Activated naive CD4-positive, alpha-beta T cell treated with anti-CD3 and anti-CD28 coated beads, Interleukin-2, amount 50 U/mL, for 72 hours (primary cell): ENCODE measurements around the gene PAX2. TPM values are rescaled to one million over a fixed set of nuclear protein-coding genes. Genes with fewer than 3 reads are reported as not detected.

Source experiments
- ATAC-seq, 2 donors: fragments of 150-1000 bp; cut with Tn5 transposase; 2 replicates each; pipeline ENCODE4 v1.10.0; 2021; ENCODE audit warnings: mild to moderate bottlenecking in 2 of 2, moderate library complexity in 2 of 2
- DNase-seq, 2 donors: peaks; one replicate each; pipeline ENCODE4 v3.0.0; 2021 to 2022; ENCODE audit warnings: low spot score in 2 of 2
- H3K27ac Mint-ChIP-seq, 2 donors: one replicate each; pipeline ENCODE4 v1.8.0; 2022; ENCODE audit warnings: mild to moderate bottlenecking in 2 of 2, mixed read lengths in 2 of 2
- H3K36me3 Mint-ChIP-seq, 2 donors: one replicate each; pipeline ENCODE4 v1.8.0; 2022; ENCODE audit warnings: mixed read lengths in 2 of 2
- H3K9me3 Mint-ChIP-seq, 2 donors: one replicate each; pipeline ENCODE4 v1.8.0; 2022; ENCODE audit warnings: mixed read lengths in 2 of 2
- total RNA-seq, 2 donors: library from RNA; stranded (reverse); gene quantifications; one replicate each; pipeline ENCODE4 v1.2.3, GENCODE V29; 2022

Gene PAX2
- total RNA-seq, 2 donors from 2014 or later, result not detected

DNA sequence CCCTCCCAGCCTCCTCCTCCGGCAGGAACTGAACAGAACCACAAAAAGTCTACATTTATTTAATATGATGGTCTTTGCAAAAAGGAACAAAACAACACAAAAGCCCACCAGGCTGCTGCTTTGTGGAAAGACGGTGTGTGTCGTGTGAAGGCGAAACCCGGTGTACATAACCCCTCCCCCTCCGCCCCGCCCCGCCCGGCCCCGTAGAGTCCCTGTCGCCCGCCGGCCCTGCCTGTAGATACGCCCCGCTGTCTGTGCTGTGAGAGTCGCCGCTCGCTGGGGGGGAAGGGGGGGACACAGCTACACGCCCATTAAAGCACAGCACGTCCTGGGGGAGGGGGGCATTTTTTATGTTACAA, 83.3 kb downstream of the PAX2 start:
- no peak for DNase-seq
- Mint-ChIP-seq H3K9me3 (no peaks in the 10 kb centered on the region), H3K36me3 (peaks cover 5 to 9% of the 10 kb centered on the region in 2 donors), H3K27ac (peak overlapping the region in 1 of 2 donors; percentile 53)
- ATAC-seq, result peak; percentile 40 to 59

DNA sequence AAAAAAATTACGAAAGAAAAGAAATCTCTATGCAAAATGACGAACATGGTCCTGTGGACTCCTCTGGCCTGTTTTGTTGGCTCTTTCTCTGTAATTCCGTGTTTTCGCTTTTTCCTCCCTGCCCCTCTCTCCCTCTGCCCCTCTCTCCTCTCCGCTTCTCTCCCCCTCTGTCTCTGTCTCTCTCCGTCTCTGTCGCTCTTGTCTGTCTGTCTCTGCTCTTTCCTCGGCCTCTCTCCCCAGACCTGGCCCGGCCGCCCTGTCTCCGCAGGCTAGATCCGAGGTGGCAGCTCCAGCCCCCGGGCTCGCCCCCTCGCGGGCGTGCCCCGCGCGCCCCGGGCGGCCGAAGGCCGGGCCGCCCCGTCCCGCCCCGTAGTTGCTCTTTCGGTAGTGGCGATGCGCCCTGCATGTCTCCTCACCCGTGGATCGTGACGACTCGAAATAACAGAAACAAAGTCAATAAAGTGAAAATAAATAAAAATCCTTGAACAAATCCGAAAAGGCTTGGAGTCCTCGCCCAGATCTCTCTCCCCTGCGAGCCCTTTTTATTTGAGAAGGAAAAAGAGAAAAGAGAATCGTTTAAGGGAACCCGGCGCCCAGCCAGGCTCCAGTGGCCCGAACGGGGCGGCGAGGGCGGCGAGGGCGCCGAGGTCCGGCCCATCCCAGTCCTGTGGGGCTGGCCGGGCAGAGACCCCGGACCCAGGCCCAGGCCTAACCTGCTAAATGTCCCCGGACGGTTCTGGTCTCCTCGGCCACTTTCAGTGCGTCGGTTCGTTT, 83.9 kb downstream of the PAX2 start:
- DNase-seq (no peak), ATAC-seq (peak in 1 of 2 donors; percentile 24)
- H3K36me3 Mint-ChIP-seq, result peaks cover 5 to 9% of the 10 kb centered on the region in 2 donors
- H3K27ac Mint-ChIP-seq, result peak overlapping the region in 1 of 2 donors; percentile 27
- no peaks in the 10 kb centered on the region for H3K9me3 Mint-ChIP-seq

DNA sequence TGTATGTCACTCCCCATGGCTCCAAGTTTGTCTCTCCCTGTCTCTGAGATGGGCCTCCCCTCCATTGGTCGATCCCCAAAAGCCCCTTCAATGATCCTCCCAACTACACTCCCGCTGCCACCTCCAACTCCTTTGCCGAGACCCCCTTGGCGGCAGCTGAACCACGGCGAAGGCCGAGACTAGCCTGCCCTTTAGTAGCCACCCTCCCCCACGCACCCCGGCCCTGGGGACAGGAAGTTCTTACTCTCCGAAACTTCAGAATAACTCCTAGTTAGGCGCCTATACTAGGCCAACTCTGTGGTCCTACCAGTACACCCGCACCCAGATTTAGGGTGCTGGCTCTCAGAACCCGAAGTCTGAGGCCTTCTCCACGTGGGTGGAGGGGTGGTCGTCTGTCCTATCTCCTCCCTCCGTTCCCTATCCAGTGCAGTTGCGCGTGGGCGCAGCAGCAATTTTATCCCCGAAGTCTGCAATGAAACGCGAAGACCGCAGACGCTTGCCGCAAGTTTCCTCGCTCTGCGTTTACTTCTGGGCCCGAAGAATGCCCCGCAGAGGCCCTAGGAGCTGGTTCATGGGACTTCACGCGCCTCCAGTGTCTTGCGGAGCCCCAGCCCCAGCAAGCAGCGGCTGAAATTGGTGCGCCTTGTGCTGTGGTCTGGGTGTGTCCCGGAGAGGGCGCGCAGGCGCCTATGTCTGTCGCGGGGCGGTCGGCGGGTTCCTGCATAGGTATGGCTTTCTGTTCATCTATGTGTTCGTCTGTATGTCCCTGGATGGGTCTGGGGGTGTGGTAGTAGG, 84.7 kb downstream of the PAX2 start:
- peak overlapping the region in 1 of 2 donors; percentile 58 for H3K27ac Mint-ChIP-seq
- DNase-seq (no peak), ATAC-seq (no peak)
- no peaks in the 10 kb centered on the region for H3K9me3 Mint-ChIP-seq
- peaks cover 5 to 9% of the 10 kb centered on the region in 2 donors for H3K36me3 Mint-ChIP-seq

DNA sequence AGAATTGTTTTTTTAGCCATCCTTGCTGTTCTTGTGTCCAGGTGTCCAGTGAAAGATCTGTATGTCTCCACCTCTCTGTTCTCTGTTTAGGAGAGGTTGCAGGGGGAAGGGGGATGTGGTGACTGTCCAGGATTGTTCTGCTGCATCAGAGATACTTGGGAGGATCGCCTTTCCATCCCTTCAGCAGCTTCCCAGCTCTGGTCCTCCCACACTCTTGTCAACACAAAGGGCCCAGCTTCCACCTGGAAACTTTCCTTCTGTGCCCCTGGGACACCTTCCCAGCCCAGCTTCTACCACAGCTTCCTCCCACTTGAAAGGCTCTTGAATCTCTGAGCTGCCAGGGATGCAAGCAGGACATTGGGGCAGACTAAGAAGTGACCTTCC, 85.3 kb downstream of the PAX2 start:
- no peak for ATAC-seq
- H3K9me3 Mint-ChIP-seq, result no peaks in the 10 kb centered on the region
- H3K27ac Mint-ChIP-seq, result no peak overlapping the region
- H3K36me3 Mint-ChIP-seq, result peaks cover 5 to 9% of the 10 kb centered on the region in 2 donors
- DNase-seq, result no peak

DNA sequence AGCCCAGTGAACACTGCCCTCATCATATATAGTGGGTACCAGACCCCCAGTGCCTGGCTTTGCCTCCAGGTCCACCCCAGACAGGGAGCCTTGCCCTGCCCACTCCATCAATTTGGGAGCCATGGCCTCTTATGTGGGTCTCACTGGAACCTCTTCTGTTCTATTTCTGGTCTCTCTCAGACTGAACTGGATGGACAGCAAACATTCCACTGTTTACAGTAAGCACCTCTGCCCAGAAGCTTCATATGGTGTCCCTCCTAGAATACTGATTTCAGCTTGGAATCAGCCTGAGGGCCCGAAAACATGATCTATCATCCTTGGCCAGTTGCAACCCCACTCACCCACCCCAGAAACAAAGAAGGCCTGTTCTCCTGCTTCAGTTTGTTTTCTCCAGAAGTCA, 86.4 kb downstream of the PAX2 start:
- Mint-ChIP-seq H3K36me3 (peaks cover 5 to 9% of the 10 kb centered on the region in 2 donors), H3K9me3 (no peaks in the 10 kb centered on the region), H3K27ac (no peak overlapping the region)
- DNase-seq, result no peak
- ATAC-seq, result no peak

DNA sequence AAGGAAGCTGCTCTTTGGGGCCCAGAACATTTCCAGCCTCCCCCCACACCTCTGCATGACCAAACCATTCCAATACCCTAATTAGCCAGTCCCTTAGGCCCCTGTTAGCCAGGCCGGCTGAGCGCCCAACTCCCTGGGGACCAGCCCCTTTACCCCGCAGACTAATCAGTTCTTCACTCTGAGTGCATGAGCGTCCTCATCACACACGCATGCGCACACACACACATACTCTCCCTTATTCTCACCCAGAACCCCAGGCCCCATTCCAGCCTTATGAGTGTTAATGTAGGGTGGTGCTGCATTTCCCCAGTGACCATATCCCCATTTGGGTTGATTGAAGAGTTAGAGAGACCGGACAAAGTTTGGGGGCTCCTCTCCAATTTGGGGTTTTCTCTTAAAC, 90.4 kb downstream of the PAX2 start:
- ATAC-seq (no peak), DNase-seq (no peak)
- Mint-ChIP-seq H3K27ac (no peak overlapping the region), H3K9me3 (no peaks in the 10 kb centered on the region), H3K36me3 (no peaks in the 10 kb centered on the region)

DNA sequence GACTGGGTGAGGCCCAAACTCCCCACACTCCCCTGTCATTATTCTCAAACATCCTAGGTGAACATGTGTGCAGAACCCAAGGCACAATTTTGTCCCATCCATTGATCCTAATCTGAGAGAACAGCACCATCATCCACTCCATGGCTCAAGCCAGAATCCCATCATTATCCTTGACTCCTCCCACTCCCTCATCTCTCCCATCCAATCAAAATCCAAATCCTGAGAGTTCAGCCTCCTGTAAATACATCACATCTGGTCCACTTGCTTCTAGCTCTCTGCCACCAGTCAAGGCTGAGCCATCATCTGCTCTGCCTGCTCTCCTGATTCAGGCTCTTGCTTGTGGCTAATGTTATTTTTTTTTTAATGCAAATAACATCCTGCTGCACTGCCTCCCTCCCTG, 91.5 kb downstream of the PAX2 start:
- Mint-ChIP-seq H3K9me3 (no peaks in the 10 kb centered on the region), H3K27ac (no peak overlapping the region), H3K36me3 (no peaks in the 10 kb centered on the region)
- no peak for ATAC-seq
- no peak for DNase-seq

DNA sequence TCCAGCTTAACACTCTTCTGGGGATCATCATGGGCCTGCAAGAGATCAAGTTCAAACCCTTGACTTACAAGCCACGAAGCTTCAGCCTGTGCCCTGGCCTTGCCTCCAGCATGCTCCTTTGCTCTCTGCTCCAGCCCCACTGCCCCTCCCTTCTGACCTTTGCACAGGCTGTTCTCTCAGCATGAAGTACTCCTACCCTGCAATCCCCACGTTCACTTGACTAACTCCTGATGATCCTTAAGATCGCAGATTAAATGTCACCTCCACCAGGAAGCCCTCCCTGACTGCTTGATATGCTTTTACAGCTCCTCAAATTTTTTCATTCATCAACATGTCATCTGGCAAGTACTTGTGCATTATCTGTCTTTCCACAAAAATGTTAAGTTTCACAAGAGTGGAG, 91.9 kb downstream of the PAX2 start:
- Mint-ChIP-seq H3K27ac (no peak overlapping the region), H3K9me3 (no peaks in the 10 kb centered on the region), H3K36me3 (no peaks in the 10 kb centered on the region)
- ATAC-seq, result no peak
- DNase-seq, result no peak

DNA sequence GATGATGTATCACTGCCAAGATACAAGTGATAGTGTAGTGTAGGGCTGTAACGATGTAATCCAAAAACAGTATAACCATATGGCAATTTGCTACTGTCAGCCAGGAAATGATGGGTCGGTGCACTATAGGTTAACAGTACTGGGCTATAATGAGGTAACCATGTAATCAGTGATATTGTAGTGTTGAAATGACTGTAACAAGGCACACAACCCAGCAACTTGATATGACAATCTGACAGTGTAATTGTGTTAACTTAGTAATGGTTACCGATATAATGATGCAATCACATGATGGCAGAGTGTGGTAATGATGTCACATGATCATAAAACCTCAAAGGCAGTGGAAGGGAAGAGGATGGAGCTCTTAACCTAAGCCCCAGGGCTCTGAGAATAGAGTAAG, 93.6 kb downstream of the PAX2 start:
- ATAC-seq, result peak; percentile 60 to 90
- Mint-ChIP-seq H3K27ac (no peak overlapping the region), H3K9me3 (no peaks in the 10 kb centered on the region), H3K36me3 (no peaks in the 10 kb centered on the region)
- no peak for DNase-seq

DNA sequence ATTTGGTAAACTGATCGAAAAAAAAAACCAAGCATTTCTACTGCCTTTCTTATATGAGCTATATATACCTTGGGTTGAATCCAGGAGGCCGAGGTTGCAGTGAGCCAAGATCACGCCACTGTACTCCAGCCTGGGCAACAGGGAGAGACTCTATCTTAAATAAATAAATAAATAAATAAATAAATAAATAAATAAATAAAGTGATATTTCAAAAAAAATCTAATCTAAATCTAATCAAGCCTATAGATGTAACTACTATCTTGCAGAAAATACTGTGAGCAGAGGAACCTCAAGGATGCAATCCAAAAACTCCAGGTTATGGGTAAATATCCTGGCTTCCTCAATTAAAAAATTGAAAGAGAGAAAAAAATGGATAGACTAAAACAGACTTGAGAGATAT, 96.1 kb downstream of the PAX2 start:
- no peak overlapping the region for H3K27ac Mint-ChIP-seq
- no peaks in the 10 kb centered on the region for H3K9me3 Mint-ChIP-seq
- no peaks in the 10 kb centered on the region for H3K36me3 Mint-ChIP-seq
- no peak for ATAC-seq
- no peak for DNase-seq

DNA sequence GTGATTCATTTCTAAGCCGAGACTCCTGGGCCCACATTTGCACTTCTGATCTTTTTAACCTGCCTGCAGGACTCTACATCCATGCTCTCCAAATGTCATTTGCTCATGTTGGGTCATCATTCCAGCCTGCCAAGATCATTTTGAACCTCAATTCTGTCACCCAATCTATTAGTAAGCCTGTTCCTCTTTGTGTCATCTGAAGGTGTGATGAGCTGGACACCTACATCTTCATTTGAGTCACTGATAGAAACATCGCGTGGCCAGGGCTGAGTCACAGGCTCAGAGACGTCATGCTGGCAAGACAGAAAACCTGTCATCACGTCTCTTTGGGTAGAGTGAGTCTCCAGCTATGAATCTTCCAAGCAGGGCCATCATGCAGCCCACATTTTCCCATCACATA, 102.1 kb downstream of the PAX2 start:
- ATAC-seq (peak; percentile 96 to 99), DNase-seq (peak; percentile 62 to 63)
- H3K36me3 Mint-ChIP-seq, result no peaks in the 10 kb centered on the region
- peak overlapping the region in 1 of 2 donors; percentile 12 for H3K27ac Mint-ChIP-seq
- no peaks in the 10 kb centered on the region for H3K9me3 Mint-ChIP-seq

DNA sequence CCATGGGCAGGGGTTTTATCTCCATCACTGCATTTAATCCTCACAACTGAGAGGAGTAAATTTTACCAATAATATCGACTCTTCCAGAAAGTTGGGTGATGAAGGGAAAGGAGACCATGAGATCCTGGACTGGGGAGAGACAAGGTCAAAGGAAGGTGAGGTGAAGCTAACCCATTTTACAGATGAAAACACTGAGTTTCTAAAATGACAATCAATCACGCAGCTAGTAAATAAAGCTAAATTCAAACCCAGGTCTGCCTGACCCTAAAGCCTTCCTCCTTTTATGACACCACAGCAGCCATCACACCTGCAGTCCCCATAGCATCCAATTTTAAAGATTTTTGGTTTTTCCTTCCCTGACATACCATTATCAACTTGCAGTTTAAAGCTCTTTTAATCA, 103.4 kb downstream of the PAX2 start:
- no peaks in the 10 kb centered on the region for H3K9me3 Mint-ChIP-seq
- no peak for DNase-seq
- no peak overlapping the region for H3K27ac Mint-ChIP-seq
- no peaks in the 10 kb centered on the region for H3K36me3 Mint-ChIP-seq
- no peak for ATAC-seq

DNA sequence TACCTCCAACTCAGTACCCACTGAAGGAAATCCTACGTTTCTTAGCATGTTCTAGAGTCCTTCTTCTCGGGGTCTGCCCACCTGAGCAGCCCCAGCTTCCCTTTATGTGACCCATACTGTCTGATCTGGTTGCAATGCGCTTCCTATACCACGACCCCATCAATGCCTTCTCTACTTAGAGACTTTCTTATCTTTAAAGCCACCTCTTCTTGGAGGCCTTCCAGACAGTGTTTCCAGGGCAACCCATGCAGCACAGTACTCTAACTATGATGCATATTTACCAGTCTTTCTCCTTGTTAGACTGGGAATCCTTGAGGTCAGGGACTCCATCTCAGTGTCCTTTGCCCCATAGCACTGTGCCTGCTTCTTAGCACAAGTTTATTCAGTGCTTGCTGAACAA, 112.9 kb downstream of the PAX2 start:
- Mint-ChIP-seq H3K27ac (no peak overlapping the region), H3K36me3 (no peaks in the 10 kb centered on the region), H3K9me3 (no peaks in the 10 kb centered on the region)
- DNase-seq, result no peak
- ATAC-seq, result no peak

DNA sequence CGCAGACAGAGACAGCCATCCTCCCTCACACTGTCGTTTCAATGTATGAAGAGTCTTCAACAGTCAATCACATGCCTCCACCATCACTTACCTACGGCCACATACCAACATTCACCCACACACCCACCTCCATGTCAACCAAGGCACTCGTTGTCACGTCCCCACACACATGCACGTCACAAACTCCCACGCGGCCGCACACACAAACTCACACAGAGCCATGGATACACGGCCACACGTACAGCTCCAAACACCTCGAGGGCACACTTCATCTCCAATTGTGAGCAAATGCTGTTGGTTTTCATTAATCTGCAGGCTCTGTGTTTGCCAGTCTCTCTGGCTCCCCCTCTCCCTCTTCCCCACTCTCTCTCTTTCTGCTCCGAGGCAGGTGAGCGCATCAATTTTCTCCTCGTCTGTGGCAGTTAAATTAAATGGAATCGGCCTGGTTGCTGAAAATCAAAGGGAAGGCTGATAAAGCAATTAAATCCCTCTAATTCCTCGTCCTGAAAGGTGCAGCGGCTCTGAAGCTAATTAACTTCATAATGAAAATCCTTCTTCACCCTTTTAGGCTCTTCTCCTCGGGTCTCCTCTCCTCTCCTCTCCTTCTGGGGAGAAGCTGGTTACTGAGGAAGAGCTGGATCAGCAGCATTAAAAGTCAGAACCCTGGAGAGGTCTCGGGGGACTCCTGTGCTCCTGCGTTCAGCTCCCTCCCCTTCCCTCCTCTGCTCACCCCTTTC, 113.5 kb downstream of the PAX2 start:
- Mint-ChIP-seq H3K27ac (no peak overlapping the region), H3K36me3 (no peaks in the 10 kb centered on the region)

DNA sequence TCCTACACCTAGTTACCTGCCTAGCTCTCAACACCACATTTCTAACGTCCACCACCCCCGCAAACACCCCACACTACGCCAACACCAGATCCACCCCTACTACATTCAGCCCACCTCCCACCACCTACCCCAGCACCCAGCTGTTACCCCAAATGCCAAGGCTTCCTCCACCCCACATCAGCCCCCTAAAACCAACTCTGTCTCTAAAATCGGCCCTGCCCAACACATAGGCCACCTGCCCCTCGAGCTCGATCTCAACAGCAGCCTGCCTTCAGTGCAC, 114.0 kb downstream of the PAX2 start:
- no peak for DNase-seq

More for the DNA sequence above, 113.5 kb downstream of the PAX2 start:
- DNase-seq (no peak), ATAC-seq (no peak)
- H3K9me3 Mint-ChIP-seq, result no peaks in the 10 kb centered on the region

DNA sequence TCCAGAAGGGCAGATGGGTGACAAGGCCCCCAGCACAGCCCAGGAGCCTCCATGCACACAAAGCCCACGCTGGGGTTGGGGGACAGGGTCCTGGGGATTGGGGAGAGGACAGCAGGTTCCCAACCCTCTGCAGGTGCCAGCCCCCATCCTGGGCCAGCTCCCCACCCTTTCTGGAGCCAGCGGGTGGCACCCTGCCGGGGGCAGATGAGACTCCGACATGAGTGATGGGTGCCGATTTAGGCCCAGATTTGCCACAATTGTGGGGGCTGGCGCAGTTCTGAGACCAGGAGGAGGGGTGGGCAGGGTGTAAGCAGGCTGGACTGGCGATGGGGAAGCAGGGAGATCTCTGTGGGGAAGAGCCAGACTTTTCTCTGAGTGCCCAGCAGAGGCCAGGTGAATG, 118.1 kb downstream of the PAX2 start:
- no peaks in the 10 kb centered on the region for H3K36me3 Mint-ChIP-seq
- ATAC-seq (no peak), DNase-seq (no peak)
- H3K27ac Mint-ChIP-seq, result no peak overlapping the region
- H3K9me3 Mint-ChIP-seq, result no peaks in the 10 kb centered on the region

More for the DNA sequence above, 114.0 kb downstream of the PAX2 start:
- H3K36me3 Mint-ChIP-seq, result no peaks in the 10 kb centered on the region
- H3K27ac Mint-ChIP-seq, result no peak overlapping the region
- H3K9me3 Mint-ChIP-seq, result no peaks in the 10 kb centered on the region
- ATAC-seq, result no peak

DNA sequence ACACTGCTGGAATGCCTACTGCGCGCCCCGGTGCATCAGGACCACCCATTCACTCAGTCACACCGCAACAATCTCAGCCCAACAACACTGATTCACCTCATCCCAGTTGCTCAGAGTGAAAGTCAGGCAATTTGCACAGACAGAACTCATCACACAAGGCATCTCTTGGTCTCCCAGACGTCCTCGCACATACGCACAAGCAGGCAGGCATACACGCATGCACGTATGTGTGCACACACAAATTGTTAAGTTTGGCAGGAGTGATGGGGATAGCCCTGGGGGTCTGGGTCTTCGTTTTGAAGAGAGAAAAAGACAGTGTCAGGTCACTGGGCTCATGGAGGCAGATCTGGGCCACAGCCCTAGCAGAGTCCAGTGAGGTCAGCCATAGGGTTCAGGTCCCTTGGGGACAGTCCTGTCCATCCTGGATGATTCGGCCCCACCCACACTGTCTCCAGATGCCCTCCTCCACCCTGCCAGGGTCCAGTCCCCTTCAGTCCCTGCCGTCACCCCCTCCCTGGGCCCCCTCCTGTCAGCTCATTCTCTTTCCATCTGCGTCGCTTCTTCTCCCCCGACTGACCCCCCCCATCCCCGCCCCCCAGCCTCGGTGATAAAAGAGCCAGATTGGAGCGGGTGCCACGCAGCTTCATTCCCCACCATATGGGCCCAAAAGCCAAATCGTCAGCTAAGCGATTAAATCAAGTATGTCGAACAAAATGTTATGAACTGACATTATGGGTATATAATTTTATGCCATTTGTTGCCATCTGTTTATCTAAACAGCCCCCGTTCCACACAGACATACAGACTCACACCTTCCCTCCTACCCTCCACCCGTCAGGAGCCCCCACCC, 118.9 kb downstream of the PAX2 start:
- ATAC-seq (no peak), DNase-seq (no peak)
- Mint-ChIP-seq H3K27ac (no peak overlapping the region), H3K9me3 (no peaks in the 10 kb centered on the region), H3K36me3 (no peaks in the 10 kb centered on the region)
